Occipital lobe (tissue), 3 donors: ENCODE measurements around the gene RNU5B-1. TPM values are rescaled to one million over a fixed set of nuclear protein-coding genes. Genes with fewer than 3 reads are reported as not detected.
A peak's percentile ranks its signal among the peaks of the same experiment; 100 is the strongest.
"Not testable (repeated sequence)": the region's sequence is repeated elsewhere in the genome, so short reads cannot be mapped to it uniquely, and the experiment has no call there.

Source experiments
- DNase-seq: peaks from one replicate; lab custom pipeline; 2025; lab: John Stamatoyannopoulos, UW
- small RNA-seq: library from RNA; depleted of rRNA; stranded (forward); fragments of <200 nt; gene quantifications from one replicate; pipeline ENCODE3, GENCODE V24; 2014
- total RNA-seq: library from RNA; depleted of rRNA; stranded (reverse); fragments of >200 nt; gene quantifications from one replicate; pipeline ENCODE4 v1.2.3, GENCODE V29; 2014

RNU5B-1 gene
- total RNA-seq, 1 donor from 2014 or later, result not detected

DNA sequence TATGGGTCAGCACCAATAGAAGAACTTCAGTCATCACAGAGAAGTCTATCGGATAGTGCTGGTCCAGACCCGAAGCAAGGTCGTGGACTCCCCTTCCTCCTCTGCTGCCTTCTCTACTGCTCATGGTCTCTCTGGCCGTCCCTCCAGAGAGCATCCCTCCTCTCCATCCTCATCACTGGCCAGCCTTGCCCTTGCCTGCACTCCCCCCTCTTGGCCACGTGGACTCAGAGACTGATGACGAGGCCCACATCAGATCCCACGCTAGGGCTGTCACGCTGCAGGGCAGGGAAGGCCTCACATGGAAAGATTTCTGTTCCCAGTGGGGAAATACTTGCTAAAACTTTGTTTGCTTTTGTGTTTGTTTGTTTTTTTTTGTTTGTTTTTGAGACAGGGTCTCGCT is 38.0 kb downstream of the RNU5B-1 start:
- DNase-seq, result no peak

DNA sequence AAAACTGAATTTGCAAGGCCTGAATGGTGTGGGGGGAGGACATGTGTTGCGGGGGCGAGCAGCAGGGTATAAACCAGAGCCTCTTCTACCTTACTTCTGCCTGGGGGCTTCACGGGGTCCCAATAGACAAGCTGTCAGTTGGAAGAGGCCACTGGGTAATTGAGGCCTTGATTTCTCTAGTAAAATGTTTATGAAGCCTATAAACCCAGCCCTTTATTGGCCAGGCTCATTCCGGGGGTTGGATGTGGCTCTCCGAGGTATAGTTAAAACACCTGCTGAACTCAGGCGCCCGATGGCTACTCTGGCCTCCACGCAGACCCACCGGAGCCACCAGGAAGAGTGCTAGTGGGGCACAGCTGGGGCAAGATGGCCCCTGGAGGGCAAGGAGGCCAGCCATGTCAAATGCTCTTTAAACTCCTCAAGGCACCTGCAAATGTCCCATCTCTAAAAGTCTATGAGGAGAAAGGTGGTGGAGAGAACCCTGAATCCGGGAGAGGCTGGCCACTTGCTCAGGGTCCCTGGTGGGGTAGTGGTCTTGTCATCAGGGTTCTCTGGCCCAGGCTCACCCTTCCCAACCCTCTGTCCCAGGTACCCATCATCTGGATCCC is 39.0 kb downstream of the RNU5B-1 start:
- no peak for DNase-seq

DNA sequence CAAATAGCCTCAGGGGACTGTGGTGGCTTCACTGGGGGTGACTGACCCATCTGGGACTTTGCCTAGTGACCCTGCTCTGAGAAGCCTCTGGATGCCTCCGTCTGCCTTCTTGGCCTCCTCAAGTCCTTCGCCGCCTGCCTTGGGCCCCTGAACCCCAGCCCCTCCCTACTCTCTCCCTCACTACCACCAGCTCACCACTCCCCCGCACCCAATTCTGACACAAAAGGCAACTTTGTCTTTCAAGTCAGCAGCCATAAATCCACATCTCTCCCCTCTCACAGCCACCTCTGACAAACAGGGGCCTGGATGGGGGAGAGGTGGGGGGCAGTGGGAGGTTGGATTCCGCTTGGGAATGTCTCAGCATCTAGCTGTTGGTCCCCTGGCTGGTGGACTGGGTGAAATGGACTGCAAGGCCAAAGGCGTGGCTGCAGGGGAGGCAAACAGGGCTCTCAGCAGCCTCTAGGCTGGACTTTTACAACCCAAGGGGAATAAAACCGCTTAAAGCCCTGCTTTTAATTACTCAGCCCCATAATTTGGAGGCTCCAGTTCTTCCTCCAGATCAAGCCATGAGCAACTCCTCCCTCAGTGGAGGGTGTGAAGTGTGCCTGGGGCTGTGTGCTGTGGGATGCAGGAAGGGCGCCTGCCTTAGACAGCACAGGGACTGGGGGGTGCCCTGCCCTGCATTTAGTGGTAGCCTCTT is 39.9 kb downstream of the RNU5B-1 start:
- no peak for DNase-seq

DNA sequence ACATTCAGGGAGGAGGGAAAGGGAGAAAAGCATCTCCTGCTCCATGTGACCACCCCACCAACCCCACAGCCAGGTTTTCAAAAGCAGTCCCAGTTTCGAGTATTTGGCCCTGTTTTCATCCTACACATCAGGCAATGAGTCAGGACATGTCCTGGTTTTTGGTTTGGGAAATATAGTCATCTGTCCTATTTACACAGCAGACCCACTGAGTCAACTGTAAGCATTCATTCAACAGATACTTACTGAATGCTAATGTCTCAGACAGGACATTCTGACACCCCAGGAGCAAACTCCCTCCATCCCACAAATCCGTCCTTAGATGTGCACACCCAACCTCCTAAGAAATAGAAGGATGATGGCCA is 40.4 kb downstream of the RNU5B-1 start:
- DNase-seq, result no peak

DNA sequence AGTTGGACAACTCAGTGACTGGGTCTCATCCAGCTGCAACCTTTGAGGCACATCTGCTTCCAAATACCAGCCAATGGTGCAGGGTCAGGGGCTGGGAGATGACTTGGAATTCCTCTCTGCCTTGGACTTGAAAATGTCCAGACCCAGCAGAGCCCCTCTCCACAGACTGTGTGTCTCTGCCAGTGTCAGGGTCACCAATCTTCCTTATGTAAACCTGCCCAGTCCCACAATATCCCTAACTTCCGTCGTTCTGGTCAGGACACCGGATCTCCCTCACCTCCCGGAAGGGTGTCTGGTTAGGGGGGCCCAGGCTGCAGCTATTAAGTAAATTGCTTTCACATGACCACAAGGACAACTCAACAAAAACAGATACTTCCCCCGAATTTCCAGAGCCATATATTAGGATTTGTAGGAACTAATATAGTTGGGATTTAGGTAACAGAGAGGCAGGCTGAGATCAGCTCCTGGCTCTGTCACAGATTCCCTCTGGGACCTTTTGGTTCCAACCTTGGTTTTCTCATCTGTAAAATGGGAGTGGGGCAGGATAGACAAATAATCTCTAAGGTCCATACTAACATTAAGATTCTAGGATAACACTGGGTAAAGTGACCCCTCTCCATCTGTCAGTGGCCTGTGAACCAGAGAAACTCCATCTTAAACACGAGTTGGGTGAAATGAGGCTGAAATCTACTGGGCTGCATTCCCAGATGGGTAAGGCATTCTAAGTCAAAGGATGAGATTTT is 42.5 kb downstream of the RNU5B-1 start:
- DNase-seq, result no peak

DNA sequence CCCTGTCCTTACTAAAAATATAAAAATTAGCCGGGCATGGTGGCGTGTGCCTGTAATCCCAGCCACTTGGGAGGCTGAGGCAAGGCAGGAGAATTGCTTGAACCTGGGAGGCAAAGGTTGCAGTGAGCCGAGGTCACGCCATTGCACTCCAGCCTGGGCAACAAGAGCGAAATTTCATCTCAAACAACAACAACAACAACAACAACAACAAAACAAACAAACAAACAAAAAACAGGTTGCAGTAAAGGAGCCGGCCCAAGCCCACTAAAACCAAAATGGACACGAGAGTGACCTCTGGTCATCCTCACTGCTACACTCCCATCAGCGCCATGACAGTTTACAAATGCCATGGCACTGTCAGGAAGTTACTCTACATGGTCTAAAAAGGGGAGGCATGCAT is 43.3 kb downstream of the RNU5B-1 start:
- not testable (repeated sequence) for DNase-seq

DNA sequence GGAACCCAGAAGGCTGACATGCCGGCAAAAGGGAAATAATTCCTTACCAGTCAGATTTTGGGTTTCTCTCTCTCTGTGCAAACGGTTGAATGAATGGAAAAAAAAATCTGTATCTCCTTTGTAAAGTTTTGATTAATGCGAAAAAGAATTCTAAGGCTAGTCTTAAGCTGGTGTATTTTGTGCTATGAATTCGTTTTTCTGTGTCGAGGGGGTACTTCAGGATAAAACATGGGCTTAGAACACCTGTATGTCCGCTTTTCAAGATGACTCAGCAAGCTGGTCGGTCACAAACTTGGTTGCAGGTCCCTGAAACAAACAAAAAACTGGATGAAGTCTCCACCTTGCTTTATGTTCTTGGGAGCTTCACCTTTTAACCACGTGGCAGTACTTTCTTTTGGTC is 44.9 kb downstream of the RNU5B-1 start:
- no peak for DNase-seq

DNA sequence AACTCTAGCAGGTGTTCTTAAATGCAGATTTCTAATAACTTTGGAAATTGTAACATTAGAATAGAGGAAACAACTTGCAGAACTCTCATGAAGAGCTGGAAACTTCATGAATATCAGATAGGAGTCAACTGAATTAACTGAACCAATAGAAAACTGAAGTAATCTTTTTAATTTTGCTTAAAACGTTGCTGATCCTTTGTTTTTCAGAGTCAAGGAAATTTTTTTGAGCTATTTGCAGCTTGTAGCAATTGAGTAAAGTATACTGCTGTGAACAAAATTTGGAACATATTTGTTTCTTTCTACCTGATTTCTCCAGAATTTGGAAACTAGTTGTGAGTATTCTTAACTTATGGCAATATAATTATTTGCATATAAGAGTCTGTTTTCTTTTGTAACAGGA is 47.5 kb downstream of the RNU5B-1 start:
- not testable (repeated sequence) for DNase-seq

Small RNAs within 50 kb of the gene (small RNA-seq; reads per million reads assigned to genes)
- gene RNU5A-1 (463,909 reads per million, percentile 100 among the genes with 10 or more reads in this experiment), gene RNU5B-1 (171,853 reads per million, percentile 100 among the genes with 10 or more reads in this experiment), gene SNORA24B (0.09 reads per million)

Other genes with a start within 250 kb of the RNU5B-1 start
- 1.4 TPM for gene RASL12, start 236.7 kb upstream of the RNU5B-1 start, total RNA-seq
- gene KBTBD13, start 227.9 kb upstream of the RNU5B-1 start, total RNA-seq, result not detected
- 2.7 TPM for gene UBAP1L, start 189.5 kb upstream of the RNU5B-1 start, total RNA-seq
- 19.7 TPM for gene PDCD7, start 170.9 kb upstream of the RNU5B-1 start, total RNA-seq
- 71.0 TPM for gene CLPX, start 119.3 kb upstream of the RNU5B-1 start, total RNA-seq
- gene CILP, start 93.2 kb upstream of the RNU5B-1 start, total RNA-seq, result 0.31 TPM
- gene PARP16, start 17.8 kb upstream of the RNU5B-1 start, total RNA-seq, result 7.3 TPM
- not detected for gene RNU5A-1, start 8.6 kb upstream of the RNU5B-1 start, total RNA-seq
- gene IGDCC3, start 73.3 kb downstream of the RNU5B-1 start, total RNA-seq, result 7.6 TPM
- gene IGDCC4, start 118.3 kb downstream of the RNU5B-1 start, total RNA-seq, result 7.8 TPM
- 83.8 TPM for gene DPP8, start 213.0 kb downstream of the RNU5B-1 start, total RNA-seq
- 117 TPM for gene HACD3, start 225.8 kb downstream of the RNU5B-1 start, total RNA-seq